ENCODE results near the gene ANXA4. TPM values are rescaled to one million over a fixed set of nuclear protein-coding genes. Genes with fewer than 3 reads are reported as not detected.
A peak's percentile ranks its signal among the peaks of the same experiment; 100 is the strongest.
"Not testable (repeated sequence)": the region's sequence is repeated elsewhere in the genome, so short reads cannot be mapped to it uniquely, and the experiment has no call there.

Gene ANXA4
- total RNA-seq, 4 donors from 2014 or later: 24.8 to 66.4 (median 43.6) TPM

- 48 to 57% methylated on average over 3 of the region's 3 CpGs for WGBS, 2 donors
- intact Hi-C loops (cut with DNase I): no loop called here
- peak overlapping the region in 1 of 4 donors; percentile 52 for H3K4me3 ChIP-seq
- no peak for DNase-seq
- no peak for TF ChIP-seq CTCF (IDR thresholded peaks at IDR 0.05)
- TF ChIP-seq POLR2A (IDR thresholded peaks at IDR 0.05): no peak
- peak overlapping the region in 2 of 4 donors; percentile 32 to 71 for H3K27ac ChIP-seq
- peaks cover 0 to 25% (median 5%) of the 10 kb centered on the region in 3 donors for H3K4me1 ChIP-seq
- H3K27me3 ChIP-seq: no peaks in the 10 kb centered on the region
- peaks cover 0 to 62% (median 0%) of the 10 kb centered on the region in 3 donors for H3K36me3 ChIP-seq
- no peaks in the 10 kb centered on the region for H3K9me3 ChIP-seq
Observed at GRCh38 chr2:69797836-69798289, 55.9 kb downstream of the ANXA4 start.

- no peaks in the 10 kb centered on the region for H3K9me3 ChIP-seq
- H3K4me1 ChIP-seq: peaks cover 0 to 25% (median 5%) of the 10 kb centered on the region in 3 donors
- WGBS, 2 donors: 10 to 30% methylated on average over 6 to 7 of the region's 7 CpGs
- peak overlapping the region in 3 of 4 donors; percentile 2 to 52 (median 16) for H3K4me3 ChIP-seq
- H3K27ac ChIP-seq: peak overlapping the region; percentile 32 to 71 (median 51)
- H3K27me3 ChIP-seq: no peaks in the 10 kb centered on the region
- TF ChIP-seq CTCF (IDR thresholded peaks at IDR 0.05) (no peak), POLR2A (IDR thresholded peaks at IDR 0.05) (no peak)
- intact Hi-C loops (cut with DNase I): no loop called here
- no peak for DNase-seq
- H3K36me3 ChIP-seq: peaks cover 0 to 60% (median 0%) of the 10 kb centered on the region in 3 donors
Observed at GRCh38 chr2:69798290-69798908, 56.5 kb downstream of the ANXA4 start.

- Histone ChIP-seq H3K9me3 (no peaks in the 10 kb centered on the region), H3K36me3 (peaks cover 0 to 58% (median 0%) of the 10 kb centered on the region in 3 donors), H3K4me3 (peak overlapping the region in 2 of 4 donors; percentile 16 to 52), H3K4me1 (peaks cover 0 to 25% (median 5%) of the 10 kb centered on the region in 3 donors), H3K27ac (peak overlapping the region in 3 of 4 donors; percentile 32 to 71 (median 55)), H3K27me3 (no peaks in the 10 kb centered on the region)
- 33 to 47% methylated on average over 4 of the region's 4 CpGs for WGBS, 2 donors
- TF ChIP-seq CTCF (IDR thresholded peaks at IDR 0.05) (no peak), POLR2A (IDR thresholded peaks at IDR 0.05) (no peak)
- DNase-seq: no peak
- intact Hi-C loops (cut with DNase I): no loop called here
Observed at GRCh38 chr2:69798909-69799526, 57.1 kb downstream of the ANXA4 start.

- Histone ChIP-seq H3K27ac (no peak overlapping the region), H3K9me3 (no peaks in the 10 kb centered on the region), H3K4me1 (peaks cover 0 to 25% (median 5%) of the 10 kb centered on the region in 3 donors), H3K36me3 (peaks cover 0 to 68% (median 15%) of the 10 kb centered on the region in 3 donors), H3K4me3 (no peak overlapping the region), H3K27me3 (no peaks in the 10 kb centered on the region)
- 93 to 100% methylated on average over 1 of the region's 1 CpG for WGBS, 2 donors
- no peak for DNase-seq
- TF ChIP-seq POLR2A (IDR thresholded peaks at IDR 0.05) (no peak), CTCF (IDR thresholded peaks at IDR 0.05) (no peak)
- intact Hi-C loops (cut with DNase I): no loop called here
Observed at GRCh38 chr2:69801745-69802290, 59.9 kb downstream of the ANXA4 start.

GRCh38 chr2:69802781-69803367, 60.9 kb downstream of the ANXA4 start:
- intact Hi-C loops (cut with DNase I); H3K27ac ChIP-seq; H3K27me3 ChIP-seq; DNase-seq; H3K4me3 ChIP-seq; H3K9me3 ChIP-seq: not testable (repeated sequence)
- 80 to 88% methylated on average over 3 to 4 of the region's 4 CpGs for WGBS, 2 donors
- peaks cover 0 to 74% (median 21%) of the 10 kb centered on the region in 3 donors for H3K36me3 ChIP-seq
- peaks cover 0 to 15% (median 5%) of the 10 kb centered on the region in 3 donors for H3K4me1 ChIP-seq

Data from esophagus squamous epithelium (tissue), 5 donors.